ENCODE results near the gene CCDC177.

DNA sequence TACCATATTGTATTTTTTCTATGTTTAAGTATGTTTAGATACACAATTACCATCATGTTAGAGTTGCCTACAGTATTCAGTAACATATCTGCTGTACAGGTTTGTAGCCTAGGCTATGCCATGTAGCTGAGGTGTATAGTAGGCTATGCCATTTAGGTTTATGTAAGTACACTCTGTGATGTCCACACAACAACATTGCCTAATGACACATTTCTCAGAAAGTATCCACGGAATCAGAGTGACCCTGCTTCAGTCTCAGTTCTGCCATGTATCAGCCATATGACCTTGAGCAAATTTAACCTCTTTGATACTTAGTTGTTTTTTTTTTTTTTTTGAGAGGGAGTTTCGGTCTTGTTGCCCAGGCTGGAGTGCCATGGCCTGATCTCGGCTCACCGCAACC, 49.5 kb upstream of the CCDC177 start:
- TF ChIP-seq, protein P1, sequence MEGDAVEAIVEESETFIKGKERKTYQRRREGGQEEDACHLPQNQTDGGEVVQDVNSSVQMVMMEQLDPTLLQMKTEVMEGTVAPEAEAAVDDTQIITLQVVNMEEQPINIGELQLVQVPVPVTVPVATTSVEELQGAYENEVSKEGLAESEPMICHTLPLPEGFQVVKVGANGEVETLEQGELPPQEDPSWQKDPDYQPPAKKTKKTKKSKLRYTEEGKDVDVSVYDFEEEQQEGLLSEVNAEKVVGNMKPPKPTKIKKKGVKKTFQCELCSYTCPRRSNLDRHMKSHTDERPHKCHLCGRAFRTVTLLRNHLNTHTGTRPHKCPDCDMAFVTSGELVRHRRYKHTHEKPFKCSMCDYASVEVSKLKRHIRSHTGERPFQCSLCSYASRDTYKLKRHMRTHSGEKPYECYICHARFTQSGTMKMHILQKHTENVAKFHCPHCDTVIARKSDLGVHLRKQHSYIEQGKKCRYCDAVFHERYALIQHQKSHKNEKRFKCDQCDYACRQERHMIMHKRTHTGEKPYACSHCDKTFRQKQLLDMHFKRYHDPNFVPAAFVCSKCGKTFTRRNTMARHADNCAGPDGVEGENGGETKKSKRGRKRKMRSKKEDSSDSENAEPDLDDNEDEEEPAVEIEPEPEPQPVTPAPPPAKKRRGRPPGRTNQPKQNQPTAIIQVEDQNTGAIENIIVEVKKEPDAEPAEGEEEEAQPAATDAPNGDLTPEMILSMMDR (conservative IDR thresholded peaks at IDR 0.05; ENCODE audit: low read length) = no peak
- TF ChIP-seq EZH2phosphoT487 (IDR thresholded peaks at IDR 0.05; ENCODE audit: borderline replicate concordance, low read depth, low read length) = no peak
